GM10248 (cell line): ENCODE data around the gene DCDC2C.
A peak's percentile ranks its signal among the peaks of the same experiment; 100 is the strongest.

Source experiments
- CTCF ChIA-PET: fragments of 300-600 bp; sonication (Branson Sonifier 250); formaldehyde crosslinking; extraction: SDS; loops from one replicate; lab custom pipeline; 2021; ENCODE audit warnings: antibody characterized with exemption; lab: Yijun Ruan, JAX
- POLR2A ChIA-PET: fragments of 350-650 bp; sonication (Branson Sonifier 250); formaldehyde crosslinking; extraction: SDS; loops from one replicate; lab custom pipeline; 2020; ENCODE audit warnings: antibody characterized with exemption; lab: Yijun Ruan, JAX
- DNase-seq: peaks from one replicate; pipeline ENCODE4 v3.0.0; 2012; ENCODE audit errors: extremely low spot score
- TF ChIP-seq, protein P1 (sequence below): IDR thresholded peaks from 2 replicates; pipeline ENCODE4 v1.5.1; 2012; ENCODE audit warnings: mild to moderate bottlenecking, low read depth; ENCODE audit errors: extremely low read depth, missing control alignments, control extremely low read depth

DCDC2C gene

DNA sequence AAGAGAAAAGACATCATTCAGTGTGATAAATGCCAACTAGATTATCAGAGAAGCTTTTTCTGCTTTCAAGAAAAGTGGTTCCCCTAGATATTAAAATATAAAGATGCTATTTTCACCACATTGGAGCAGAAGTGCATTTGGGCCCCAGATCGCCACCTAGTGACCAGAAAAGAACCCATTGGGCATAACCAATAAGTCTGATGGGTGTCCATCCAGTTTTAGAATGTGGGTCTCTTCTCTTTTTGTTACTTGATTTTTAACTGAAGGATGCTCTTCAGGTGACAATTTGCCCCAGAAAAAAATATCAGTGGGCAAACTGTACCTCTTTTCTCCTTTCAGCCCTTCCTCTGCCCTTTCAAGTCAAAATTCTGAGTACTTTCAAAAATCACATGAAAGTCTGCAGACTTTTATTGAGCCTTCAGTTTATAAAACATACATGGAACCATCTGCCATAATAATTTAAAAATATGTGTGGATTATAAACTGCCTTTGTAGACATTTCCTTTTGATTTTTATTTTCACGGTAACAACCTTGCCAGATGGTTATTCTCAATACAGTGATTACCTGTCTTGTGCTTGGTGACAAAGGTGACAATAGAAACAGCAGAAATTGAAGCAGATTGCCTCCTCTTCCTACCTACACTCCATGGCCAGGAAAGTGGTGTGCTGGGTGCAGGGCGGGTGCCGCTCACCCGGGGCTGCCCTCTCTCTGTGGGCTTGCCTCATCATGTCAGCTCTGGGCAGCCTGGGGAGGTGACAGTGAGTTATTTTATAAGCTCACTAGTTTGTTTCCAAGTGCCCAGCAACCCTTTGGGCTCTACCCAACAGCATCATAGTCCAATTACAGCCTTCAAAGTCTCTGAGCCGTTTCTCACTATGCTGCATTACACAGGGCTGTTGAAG is 124.5 kb downstream of the DCDC2C start:
- DNase-seq, result peak; percentile 50
- POLR2A ChIA-PET, result no interaction called here
- TF ChIP-seq, protein P1, sequence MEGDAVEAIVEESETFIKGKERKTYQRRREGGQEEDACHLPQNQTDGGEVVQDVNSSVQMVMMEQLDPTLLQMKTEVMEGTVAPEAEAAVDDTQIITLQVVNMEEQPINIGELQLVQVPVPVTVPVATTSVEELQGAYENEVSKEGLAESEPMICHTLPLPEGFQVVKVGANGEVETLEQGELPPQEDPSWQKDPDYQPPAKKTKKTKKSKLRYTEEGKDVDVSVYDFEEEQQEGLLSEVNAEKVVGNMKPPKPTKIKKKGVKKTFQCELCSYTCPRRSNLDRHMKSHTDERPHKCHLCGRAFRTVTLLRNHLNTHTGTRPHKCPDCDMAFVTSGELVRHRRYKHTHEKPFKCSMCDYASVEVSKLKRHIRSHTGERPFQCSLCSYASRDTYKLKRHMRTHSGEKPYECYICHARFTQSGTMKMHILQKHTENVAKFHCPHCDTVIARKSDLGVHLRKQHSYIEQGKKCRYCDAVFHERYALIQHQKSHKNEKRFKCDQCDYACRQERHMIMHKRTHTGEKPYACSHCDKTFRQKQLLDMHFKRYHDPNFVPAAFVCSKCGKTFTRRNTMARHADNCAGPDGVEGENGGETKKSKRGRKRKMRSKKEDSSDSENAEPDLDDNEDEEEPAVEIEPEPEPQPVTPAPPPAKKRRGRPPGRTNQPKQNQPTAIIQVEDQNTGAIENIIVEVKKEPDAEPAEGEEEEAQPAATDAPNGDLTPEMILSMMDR, result peak; percentile 64
- CTCF ChIA-PET, result interaction anchor here (0.6 to 3.0 kb wide), 5 partner anchors 26 to 121 kb away, joined by 3 to 16 read pairs (median 3); no protein-coding TSS in a partner anchor

DNA sequence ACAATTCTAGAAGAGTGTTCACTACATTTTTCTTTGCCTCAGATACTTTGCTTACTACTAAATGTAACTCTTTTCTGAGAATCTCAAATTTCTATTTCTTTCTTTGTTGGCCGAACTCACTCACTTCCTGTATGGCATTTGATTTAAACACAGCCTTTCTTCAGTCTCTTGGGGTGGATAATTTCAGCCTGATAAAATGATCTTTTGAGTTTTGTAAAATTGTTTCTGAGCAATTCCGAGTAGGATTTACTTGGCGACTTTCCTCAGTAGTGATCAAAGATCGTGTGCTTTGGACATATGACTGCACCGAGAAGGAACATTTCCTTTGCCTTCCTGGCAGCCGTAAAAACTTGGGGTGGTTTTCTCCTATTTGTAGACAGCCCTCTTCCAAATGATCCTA is 127.4 kb downstream of the DCDC2C start:
- TF ChIP-seq, protein P1, result no peak
- no peak for DNase-seq
- POLR2A ChIA-PET, result no interaction called here
- CTCF ChIA-PET, result no interaction called here

DNA sequence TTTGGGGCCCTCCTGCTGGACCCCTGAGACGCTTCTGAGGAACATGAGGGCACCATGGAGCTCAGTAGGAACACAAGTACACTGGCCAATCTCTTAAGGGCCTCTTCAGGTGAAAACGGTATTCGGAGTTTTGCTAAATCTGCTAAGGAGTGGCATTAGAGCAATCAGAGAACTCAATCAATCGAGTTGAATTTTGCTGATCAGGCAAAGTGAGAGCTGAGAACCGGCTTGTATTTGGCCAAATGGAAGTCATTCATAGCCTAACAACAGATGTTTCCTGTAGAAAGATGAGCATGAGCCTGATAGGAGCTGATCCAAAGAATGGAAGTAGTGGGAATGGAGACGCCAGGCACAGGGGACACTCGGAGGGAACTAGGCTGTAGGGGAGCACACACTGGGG is 133.7 kb downstream of the DCDC2C start:
- CTCF ChIA-PET, result interaction anchor here (1.0 kb wide), 1 partner anchor 10 kb away, joined by 4 read pairs; no protein-coding TSS in a partner anchor
- TF ChIP-seq, protein P1, result no peak
- no peak for DNase-seq
- POLR2A ChIA-PET, result no interaction called here

DNA sequence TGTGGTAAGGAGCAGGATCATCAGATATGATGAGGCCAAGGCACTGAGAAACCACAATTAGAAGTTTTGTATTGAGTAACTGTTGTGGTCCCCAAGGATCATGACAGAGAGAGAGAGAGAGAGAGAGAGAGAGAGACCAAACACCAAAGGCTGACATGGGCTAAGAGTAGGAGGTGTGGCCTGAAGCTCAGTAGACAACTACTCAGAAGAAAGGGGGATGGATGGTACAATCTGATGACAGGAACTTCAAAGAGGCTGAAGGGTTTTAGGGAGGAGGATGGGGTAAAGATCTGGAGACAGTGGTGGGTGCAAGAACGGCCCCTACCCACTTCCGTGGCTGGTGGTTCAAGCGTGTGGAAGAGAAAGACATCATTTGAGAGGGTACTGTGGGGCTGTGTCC is 135.0 kb downstream of the DCDC2C start:
- ChIA-PET POLR2A (no interaction called here), CTCF (interaction anchor here (1.2 kb wide), 1 partner anchor 57 kb away, joined by 3 read pairs; no protein-coding TSS in a partner anchor)
- TF ChIP-seq, protein P1, result no peak
- DNase-seq, result no peak

DNA sequence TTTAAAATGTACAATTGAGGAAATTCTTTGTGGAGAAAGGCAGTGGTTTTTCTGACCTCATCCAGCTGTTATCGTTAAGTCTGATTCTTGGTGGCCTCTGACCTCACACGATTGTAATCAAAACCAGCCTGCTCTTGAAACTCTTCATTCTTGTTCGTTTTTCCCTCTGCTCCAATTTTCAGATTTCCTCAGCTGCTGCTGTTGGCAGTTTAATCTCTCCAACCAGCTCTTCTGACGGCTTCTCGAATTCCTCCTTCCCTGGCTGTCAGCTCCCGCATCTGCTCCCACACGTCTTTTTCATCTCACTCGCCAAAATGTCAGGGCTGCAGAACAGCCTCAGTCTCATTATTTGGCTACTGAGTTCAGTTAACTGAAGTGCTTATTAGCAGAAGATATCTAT is 136.1 kb downstream of the DCDC2C start:
- DNase-seq, result no peak
- ChIA-PET CTCF (no interaction called here), POLR2A (no interaction called here)
- TF ChIP-seq, protein P1, result no peak

DNA sequence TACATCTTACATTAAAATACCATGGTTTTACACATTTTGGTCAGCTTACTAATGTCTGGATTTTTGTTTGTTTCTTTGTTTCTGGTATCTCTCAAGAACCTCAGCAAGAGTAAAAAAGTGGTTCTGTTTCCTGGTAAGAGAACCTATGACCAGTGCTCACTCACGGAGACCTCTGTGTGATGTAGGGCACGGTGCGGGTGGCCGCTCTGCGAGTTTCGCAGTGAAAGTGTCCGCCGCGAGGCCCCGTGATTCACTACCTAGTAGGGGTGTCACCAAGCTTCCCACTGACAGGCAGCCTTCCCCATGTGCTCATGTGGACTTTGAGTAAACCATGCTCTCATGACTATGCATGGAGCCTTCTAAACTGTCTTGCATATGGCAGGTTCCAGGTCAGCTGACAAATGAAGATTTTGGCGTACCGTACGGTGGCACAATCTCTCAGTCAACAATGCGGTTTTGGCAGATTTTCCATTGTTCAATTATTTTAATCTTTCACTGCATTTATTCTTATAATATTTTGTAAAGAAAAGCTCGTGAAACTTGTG is 137.3 kb downstream of the DCDC2C start:
- ChIA-PET CTCF (no interaction called here), POLR2A (no interaction called here)
- TF ChIP-seq, protein P1, result no peak
- DNase-seq, result no peak
